CD4-positive, alpha-beta T cell treated with Interleukin-17A for 1 hour (primary cell): ENCODE measurements around the gene VPS11.
"Not testable (repeated sequence)": the region's sequence is repeated elsewhere in the genome, so short reads cannot be mapped to it uniquely, and the experiment has no call there.

Experiments used
- DNase-seq: peaks from one replicate; pipeline ENCODE4 v3.0.0-alpha.2; 2020

Gene VPS11

DNA sequence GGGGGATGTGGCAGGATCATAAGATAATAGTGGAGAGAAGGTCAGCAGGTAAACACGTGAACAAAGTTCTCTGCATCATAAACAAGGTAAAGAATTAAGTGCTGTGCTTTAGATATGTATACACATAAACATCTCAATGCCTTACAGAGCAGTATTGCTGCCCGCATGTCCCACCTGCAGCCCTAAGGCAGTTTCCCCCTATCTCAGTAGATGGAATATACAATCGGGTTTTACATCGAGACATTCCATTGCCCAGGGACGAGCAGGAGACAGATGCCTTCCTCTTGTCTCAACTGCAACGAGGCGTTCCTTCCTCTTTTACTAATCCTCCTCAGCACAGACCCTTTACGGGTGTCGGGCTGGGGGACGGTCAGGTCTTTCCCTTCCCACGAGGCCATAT is 28.1 kb upstream of the VPS11 start:
- DNase-seq, result not testable (repeated sequence)

GRCh38 chr11:119041821-119042514 is 25.6 kb upstream of the VPS11 start:
- DNase-seq, result no peak

DNA sequence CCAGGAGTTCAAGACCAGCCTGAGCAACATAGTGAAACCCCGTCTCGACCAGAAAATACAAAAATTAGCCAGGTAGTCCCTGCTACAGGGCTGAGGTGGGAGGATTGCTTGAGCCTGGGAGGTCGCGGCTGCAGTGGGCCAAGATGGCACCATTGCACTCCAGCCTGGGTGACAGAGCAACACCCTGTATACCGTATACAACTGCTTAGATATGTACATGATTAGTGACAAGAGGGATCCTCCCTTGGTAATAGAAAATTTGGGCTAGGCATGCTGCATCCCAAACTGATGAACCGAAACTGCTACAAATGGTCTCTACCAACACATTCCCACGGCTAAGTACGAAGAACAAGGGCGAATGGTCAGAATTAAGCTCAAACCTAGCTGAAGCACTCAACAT is 24.7 kb upstream of the VPS11 start:
- no peak for DNase-seq

DNA sequence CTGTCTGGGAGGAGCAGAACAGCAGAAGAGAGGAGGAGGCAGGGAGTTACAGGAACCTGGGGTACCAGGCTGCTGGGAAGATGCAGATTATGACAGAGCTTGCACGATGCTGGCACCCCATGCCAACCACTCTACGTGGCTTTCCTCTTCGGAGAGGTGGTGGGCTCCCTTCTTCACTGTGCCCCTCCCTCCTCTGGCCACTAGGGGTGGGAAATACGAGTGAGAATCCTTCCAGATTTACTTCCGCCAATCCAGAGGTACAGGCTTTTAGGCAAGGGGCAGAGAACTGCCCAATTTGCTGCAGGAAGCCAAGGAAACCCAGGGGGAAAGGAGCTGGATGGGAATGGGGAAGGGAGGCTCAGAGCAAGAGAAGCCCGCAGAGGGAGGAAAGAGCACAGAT is 22.9 kb upstream of the VPS11 start:
- no peak for DNase-seq

GRCh38 chr11:119046489-119046888 is 21.1 kb upstream of the VPS11 start:
- DNase-seq, result no peak

DNA sequence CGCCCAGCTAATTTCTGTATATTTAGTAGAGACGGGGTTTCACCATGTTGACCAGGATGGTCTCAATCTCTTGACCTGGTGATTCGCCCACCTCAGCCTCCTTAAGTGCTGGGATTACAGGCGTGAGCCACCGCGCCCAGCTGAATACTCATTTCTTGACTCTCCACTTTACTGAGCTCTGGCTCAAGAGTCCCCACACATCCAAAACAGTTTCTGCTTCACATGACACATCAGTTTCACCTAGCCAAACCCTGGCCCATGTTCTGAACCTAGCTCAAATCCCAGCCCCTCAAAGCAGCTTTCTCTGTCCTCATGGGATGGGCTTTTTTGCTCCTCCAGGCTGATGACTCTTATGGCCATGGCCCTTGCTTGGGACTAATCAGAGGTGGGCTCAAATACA is 20.4 kb upstream of the VPS11 start:
- no peak for DNase-seq

- DNase-seq, result no peak
Measured at GRCh38 chr11:119048644-119049043, 19.0 kb upstream of the VPS11 start.

- DNase-seq, result no peak
Measured at GRCh38 chr11:119049081-119049480, 18.5 kb upstream of the VPS11 start.

- peak; percentile 40 for DNase-seq
Measured at GRCh38 chr11:119051440-119052162, 16.0 kb upstream of the VPS11 start.

DNA sequence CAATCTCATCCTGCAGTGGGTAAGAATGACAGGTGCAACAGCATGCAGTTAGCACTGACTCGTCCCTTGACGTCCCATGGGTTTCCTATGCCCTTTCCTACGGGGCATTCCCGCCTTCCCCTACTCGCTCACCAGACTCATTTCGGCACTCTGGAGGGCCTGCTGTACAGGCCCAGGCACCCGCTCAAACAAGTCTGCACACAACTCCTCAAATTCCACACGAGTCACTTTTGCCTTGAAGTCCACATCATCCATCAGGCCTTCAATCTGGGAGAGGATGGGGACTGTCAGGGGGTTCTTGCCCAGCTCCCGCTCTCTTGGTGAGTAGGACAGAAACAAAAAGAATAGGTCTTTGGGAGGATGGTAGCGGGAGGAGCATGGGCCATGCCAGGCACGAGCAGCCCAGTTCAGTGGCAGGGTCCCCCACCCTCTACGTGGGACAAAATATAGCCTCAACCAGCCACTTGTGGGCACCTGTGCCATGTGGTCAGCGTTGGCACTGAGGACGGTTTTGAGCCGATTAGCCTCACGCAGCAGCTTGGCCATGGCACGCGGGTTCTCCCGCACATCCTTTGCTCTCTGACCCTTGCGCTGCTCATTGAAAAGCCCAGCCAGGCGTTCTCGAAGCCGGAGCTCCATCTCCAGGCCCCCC is 15.3 kb upstream of the VPS11 start:
- no peak for DNase-seq

DNA sequence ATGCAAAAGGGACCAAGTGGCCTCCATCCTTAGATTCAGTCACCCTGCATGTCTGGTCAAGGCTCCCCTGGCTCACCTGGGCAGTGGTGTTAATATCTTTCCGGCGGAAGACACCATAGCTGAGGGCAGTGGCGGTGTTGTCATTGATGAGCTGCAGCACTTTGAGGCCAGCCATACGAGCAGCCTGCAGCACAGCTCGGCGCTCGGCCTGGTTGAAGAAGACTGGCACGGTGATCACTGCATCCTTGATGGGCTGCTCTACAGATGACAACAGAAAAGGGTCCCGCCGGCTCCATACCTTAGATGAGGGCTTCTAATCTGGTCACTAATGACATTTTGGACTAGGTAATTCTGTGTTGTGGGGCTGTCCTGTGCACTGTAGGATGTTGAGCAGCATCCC is 13.2 kb upstream of the VPS11 start:
- no peak for DNase-seq

- peak; percentile 28 for DNase-seq
Measured at GRCh38 chr11:119055901-119056300, 11.7 kb upstream of the VPS11 start.

DNA sequence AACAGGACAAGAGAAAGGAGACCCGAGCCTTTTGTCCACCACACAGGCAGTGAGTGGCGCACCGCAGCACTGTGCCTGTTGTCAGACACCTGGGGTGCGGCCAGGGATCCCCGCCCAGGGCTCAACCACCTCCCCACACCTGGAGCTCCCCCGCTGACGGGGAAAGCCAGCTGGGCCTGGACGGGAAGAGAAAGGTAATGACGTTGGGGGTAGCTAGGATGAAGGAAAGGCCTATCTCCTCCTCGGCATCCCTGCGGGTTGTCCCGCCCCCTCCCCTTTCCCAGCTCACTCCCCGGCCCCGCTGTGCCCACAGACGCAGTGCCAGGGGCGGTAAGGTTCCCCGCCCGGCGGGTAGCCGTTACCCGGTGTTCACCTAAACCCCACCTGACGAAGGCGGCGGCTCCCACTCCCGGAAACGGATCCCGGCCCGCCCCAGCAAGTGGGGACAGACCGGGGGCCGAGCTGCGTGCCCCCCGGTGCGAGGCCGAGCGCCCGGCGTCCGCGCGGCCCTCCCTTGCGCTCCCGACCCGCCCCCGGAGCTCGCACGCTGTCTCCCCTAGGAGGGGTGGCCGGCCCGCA is 11.1 kb upstream of the VPS11 start:
- peak; percentile 72 for DNase-seq

GRCh38 chr11:119057000-119057769 is 10.4 kb upstream of the VPS11 start, which contains the start of gene HYOU1:
TSS of gene HYOU1 (minus strand) at chr11:119057205. CDS start at chr11:119056160, 1,045 bp downstream.
- peak; percentile 97 for DNase-seq

GRCh38 chr11:119059128-119059527 is 8.5 kb upstream of the VPS11 start:
- not testable (repeated sequence) for DNase-seq

DNA sequence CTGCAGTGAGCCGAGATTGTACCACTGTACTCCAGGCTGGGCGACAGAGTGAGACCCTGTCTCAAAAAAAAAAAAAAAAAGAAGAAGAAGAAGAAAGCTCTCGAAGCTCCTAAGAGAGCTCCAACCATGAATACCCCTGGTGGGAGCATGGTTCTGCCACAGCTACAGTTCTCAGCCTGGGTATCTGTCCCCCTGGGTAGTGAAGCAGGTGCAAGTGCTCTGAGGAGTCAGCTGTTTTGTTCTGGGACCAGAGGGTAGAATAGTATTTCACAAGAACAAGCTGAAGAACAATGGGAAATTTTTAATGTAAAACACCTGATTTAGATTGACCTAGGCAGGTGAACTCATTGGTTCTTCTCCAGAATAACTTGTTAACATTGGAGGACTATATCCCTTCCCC is 6.4 kb upstream of the VPS11 start:
- DNase-seq, result no peak

DNA sequence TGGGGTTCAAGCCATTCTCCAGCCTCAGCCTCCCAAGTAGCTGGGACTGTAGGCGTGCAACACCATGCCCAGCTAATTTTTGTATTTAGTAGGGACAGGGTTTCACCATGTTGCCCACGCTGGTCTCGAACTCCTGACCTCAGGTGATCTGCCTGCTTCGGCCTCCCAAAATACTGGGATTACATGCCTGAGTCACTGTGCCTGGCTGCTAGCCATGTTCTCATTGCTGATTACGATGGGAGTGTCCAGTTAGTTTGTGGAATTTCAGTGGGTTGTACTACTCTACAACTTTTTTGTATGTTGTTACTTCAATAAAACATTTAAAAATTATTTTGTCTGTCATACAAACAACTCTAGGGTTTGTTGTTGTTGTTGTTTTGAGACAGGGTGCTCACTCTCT is 4.8 kb upstream of the VPS11 start:
- DNase-seq, result no peak

DNA sequence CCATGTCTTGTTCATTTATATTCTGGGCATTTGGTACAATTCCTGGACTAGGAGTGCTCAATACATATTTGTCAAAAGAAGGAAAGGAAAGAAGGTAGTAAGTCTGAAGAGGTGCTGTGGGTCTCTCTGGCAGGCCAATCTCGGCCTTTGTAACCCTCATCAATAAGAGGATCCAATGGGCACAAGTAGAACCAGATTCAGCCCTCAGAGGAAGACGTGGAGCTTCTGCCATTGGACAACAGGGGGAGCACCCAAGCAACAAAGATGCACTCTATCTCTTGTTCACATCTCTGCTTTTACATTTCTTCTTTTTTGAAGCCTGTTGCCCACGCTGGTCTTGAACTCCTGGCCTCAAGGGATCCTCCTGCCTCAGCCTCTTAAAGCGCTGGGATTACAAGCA is 2.2 kb upstream of the VPS11 start:
- DNase-seq, result peak; percentile 74

GRCh38 chr11:119077839-119078238 is 10.2 kb downstream of the VPS11 start:
- DNase-seq, result no peak

DNA sequence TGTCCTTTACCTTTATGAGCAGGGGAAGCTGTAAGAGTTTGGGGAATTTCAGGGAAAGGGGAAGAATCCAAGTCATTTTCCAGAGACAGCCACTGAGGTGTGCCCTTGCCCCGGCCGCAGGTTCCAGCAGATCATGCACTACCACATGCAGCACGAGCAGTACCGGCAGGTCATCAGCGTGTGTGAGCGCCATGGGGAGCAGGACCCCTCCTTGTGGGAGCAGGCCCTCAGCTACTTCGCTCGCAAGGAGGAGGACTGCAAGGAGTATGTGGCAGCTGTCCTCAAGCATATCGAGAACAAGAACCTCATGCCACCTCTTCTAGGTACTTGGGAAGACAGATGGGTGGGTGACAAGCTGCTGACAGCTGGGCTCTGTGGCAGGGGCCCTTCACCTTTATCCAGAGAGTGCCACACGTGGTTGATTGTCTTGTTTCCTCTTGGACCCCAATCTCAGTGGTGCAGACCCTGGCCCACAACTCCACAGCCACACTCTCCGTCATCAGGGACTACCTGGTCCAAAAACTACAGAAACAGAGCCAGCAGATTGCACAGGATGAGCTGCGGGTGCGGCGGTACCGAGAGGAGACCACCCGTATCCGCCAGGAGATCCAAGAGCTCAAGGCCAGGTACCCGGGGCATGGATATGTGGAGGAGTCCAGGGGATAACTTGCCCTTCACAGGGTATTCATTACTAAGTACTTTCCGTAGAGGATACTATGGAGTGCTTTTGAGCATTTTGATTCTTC is 11.2 kb downstream of the VPS11 start:
- DNase-seq, result no peak

DNA sequence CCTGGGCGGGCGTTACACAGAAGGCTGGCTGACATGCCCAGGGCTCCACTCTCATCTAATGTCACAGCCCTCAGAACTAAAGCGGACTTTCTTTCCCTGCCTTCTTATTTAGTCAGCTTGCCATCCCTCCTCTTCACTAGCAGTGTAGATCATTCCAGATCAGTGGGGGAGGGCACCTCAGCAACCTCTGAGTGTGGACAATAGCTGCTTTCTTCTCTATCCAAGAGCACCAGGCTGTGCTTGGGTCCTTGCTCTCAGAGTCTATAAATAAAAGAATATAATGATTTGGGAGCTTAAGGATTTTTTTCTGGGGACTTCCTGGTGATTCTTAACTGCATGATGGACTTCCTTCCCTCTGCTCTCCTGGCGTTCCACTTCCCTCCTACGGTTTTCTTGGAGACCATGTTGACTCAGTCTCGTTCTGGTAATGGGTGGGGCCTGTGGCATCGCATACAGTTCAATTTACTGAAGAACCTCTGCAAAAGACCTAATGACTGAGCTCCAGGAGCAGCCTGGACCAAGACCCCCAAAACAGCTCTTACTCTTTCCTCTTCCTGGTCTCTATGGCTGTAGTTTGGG is 14.2 kb downstream of the VPS11 start:
- no peak for DNase-seq
